ENCODE measurements around the gene SYCP2L. TPM values are rescaled to one million over a fixed set of nuclear protein-coding genes. Genes with fewer than 3 reads are reported as not detected.

Gene SYCP2L
- polyA plus RNA-seq, 2 of the 4 experiments (the other 2 are of a cell fraction) = 2.6 to 13.5 TPM

Other genes starting within 250 kb of the SYCP2L start
- 2.2 and 3.2 TPM in 2 replicates for gene C6orf52, start 192.4 kb upstream of the SYCP2L start, polyA plus RNA-seq (2011; rRNA removed)
- 1.3 to 1.7 TPM (median 1.4 TPM) in 3 replicates for gene C6orf52, start 192.4 kb upstream of the SYCP2L start, polyA plus RNA-seq (2017; fragmentation: RNase III; extraction: RNeasy Plus Mini Kit Qiagen cat#74134 plus additional on column Dnase treatment)
- gene PAK1IP1, start 192.1 kb upstream of the SYCP2L start, polyA plus RNA-seq (2011; rRNA removed) = 26.8 and 33.4 TPM in 2 replicates
- 23.1 to 30.4 TPM (median 23.5 TPM) in 3 replicates for gene PAK1IP1, start 192.1 kb upstream of the SYCP2L start, polyA plus RNA-seq (2017; fragmentation: RNase III; extraction: RNeasy Plus Mini Kit Qiagen cat#74134 plus additional on column Dnase treatment)
- gene TMEM14C, start 164.0 kb upstream of the SYCP2L start, polyA plus RNA-seq (2011; rRNA removed) = 173 and 230 TPM in 2 replicates
- gene TMEM14C, start 164.0 kb upstream of the SYCP2L start, polyA plus RNA-seq (2017; fragmentation: RNase III; extraction: RNeasy Plus Mini Kit Qiagen cat#74134 plus additional on column Dnase treatment) = 152 to 178 TPM (median 161 TPM) in 3 replicates
- 113 and 177 TPM in 2 replicates for gene TMEM14B, start 139.2 kb upstream of the SYCP2L start, polyA plus RNA-seq (2011; rRNA removed)
- 118 to 152 TPM (median 121 TPM) in 3 replicates for gene TMEM14B, start 139.2 kb upstream of the SYCP2L start, polyA plus RNA-seq (2017; fragmentation: RNase III; extraction: RNeasy Plus Mini Kit Qiagen cat#74134 plus additional on column Dnase treatment)
- 0.05 TPM in 2 replicates for gene MAK, start 48.5 kb upstream of the SYCP2L start, polyA plus RNA-seq (2011; rRNA removed)
- 0.07 to 0.09 TPM (median 0.07 TPM) in 3 replicates for gene MAK, start 48.5 kb upstream of the SYCP2L start, polyA plus RNA-seq (2017; fragmentation: RNase III; extraction: RNeasy Plus Mini Kit Qiagen cat#74134 plus additional on column Dnase treatment)
- gene GCM2, start 5.0 kb upstream of the SYCP2L start, polyA plus RNA-seq (2011; rRNA removed) = 0.03 TPM in 1 of 2 replicates, not detected in the other
- gene GCM2, start 5.0 kb upstream of the SYCP2L start, polyA plus RNA-seq (2017; fragmentation: RNase III; extraction: RNeasy Plus Mini Kit Qiagen cat#74134 plus additional on column Dnase treatment) = not detected in 3 replicates
- gene ELOVL2, start 157.3 kb downstream of the SYCP2L start, polyA plus RNA-seq (2011; rRNA removed) = 12.1 and 15.5 TPM in 2 replicates
- 10.6 to 12.4 TPM (median 11.4 TPM) in 3 replicates for gene ELOVL2, start 157.3 kb downstream of the SYCP2L start, polyA plus RNA-seq (2017; fragmentation: RNase III; extraction: RNeasy Plus Mini Kit Qiagen cat#74134 plus additional on column Dnase treatment)
- 11.3 and 12.7 TPM in 2 replicates for gene SMIM13, start 206.8 kb downstream of the SYCP2L start, polyA plus RNA-seq (2011; rRNA removed)
- gene SMIM13, start 206.8 kb downstream of the SYCP2L start, polyA plus RNA-seq (2017; fragmentation: RNase III; extraction: RNeasy Plus Mini Kit Qiagen cat#74134 plus additional on column Dnase treatment) = 12.5 to 12.8 TPM (median 12.7 TPM) in 3 replicates
- gene ERVFRD-1, start 224.7 kb downstream of the SYCP2L start, polyA plus RNA-seq (2011; rRNA removed) = not detected in 2 replicates
- not detected in 3 replicates for gene ERVFRD-1, start 224.7 kb downstream of the SYCP2L start, polyA plus RNA-seq (2017; fragmentation: RNase III; extraction: RNeasy Plus Mini Kit Qiagen cat#74134 plus additional on column Dnase treatment)

All from A549 (cell line).